ENCODE measurements around the gene PLK3.

Gene PLK3

DNA sequence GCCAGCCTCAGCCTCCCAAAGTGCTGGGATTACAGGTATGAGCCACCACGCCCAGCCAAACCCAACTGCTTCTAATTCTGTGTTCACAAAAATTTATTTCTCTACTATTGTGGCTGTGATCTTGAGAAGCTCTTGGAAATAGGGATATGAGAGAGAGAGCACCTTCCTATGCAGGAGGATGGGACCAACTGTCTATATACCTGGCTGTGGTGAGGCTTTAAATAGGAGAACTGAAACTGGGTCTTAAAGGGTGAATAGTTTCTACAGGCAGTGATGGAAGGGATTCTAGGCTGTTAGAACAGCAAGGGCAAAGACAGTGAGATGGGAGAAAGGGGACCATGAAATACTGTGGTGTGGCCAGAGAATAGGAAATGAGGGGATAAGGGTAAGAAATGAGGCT, 51.1 kb downstream of the PLK3 start:
- Histone ChIP-seq H3K4me3 (ENCODE audit: insufficient read depth, low read length, poor library complexity, severe bottlenecking) (no peak overlapping the region), H3K27ac (ENCODE audit: low read depth, low read length) (no peak overlapping the region), H3K79me2 (ENCODE audit: insufficient read depth, low read length) (no peaks in the 10 kb centered on the region), H3K9me2 (replicated peaks; ENCODE audit: insufficient read depth, low read length) (no peaks in the 10 kb centered on the region), H4K20me1 (ENCODE audit: low read depth, low read length) (no peaks in the 10 kb centered on the region), H3K36me3 (ENCODE audit: low read length) (no peaks in the 10 kb centered on the region), H3K9me3 (ENCODE audit: insufficient read depth, low read length) (no peaks in the 10 kb centered on the region), H3K4me2 (ENCODE audit: low read depth, low read length, poor library complexity, severe bottlenecking) (no peak overlapping the region), H3K27me3 (ENCODE audit: low read length) (no peaks in the 10 kb centered on the region), H3K9ac (ENCODE audit: low read length) (no peak overlapping the region), H2AFZ (ENCODE audit: low read depth, low read length, severe bottlenecking) (no peak overlapping the region), H3F3A (ENCODE audit: insufficient read depth) (no peaks in the 10 kb centered on the region)
- TF ChIP-seq, protein P1, sequence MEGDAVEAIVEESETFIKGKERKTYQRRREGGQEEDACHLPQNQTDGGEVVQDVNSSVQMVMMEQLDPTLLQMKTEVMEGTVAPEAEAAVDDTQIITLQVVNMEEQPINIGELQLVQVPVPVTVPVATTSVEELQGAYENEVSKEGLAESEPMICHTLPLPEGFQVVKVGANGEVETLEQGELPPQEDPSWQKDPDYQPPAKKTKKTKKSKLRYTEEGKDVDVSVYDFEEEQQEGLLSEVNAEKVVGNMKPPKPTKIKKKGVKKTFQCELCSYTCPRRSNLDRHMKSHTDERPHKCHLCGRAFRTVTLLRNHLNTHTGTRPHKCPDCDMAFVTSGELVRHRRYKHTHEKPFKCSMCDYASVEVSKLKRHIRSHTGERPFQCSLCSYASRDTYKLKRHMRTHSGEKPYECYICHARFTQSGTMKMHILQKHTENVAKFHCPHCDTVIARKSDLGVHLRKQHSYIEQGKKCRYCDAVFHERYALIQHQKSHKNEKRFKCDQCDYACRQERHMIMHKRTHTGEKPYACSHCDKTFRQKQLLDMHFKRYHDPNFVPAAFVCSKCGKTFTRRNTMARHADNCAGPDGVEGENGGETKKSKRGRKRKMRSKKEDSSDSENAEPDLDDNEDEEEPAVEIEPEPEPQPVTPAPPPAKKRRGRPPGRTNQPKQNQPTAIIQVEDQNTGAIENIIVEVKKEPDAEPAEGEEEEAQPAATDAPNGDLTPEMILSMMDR (IDR thresholded peaks at IDR 0.05; ENCODE audit: insufficient read depth, low read length, poor library complexity, severe bottlenecking): no peak
- no peak for TF ChIP-seq EZH2phosphoT487 (conservative IDR thresholded peaks at IDR 0.05; ENCODE audit: low read length)

- Histone ChIP-seq H3K79me2 (ENCODE audit: insufficient read depth, low read length) (no peaks in the 10 kb centered on the region), H3F3A (ENCODE audit: insufficient read depth) (no peaks in the 10 kb centered on the region), H2AFZ (ENCODE audit: low read depth, low read length, severe bottlenecking) (no peak overlapping the region), H3K9me2 (replicated peaks; ENCODE audit: insufficient read depth, low read length) (no peaks in the 10 kb centered on the region), H3K36me3 (ENCODE audit: low read length) (no peaks in the 10 kb centered on the region), H3K27ac (ENCODE audit: low read depth, low read length) (no peak overlapping the region), H3K4me3 (ENCODE audit: insufficient read depth, low read length, poor library complexity, severe bottlenecking) (no peak overlapping the region), H4K20me1 (ENCODE audit: low read depth, low read length) (no peaks in the 10 kb centered on the region), H3K9ac (ENCODE audit: low read length) (no peak overlapping the region), H3K9me3 (ENCODE audit: insufficient read depth, low read length) (no peaks in the 10 kb centered on the region), H3K27me3 (ENCODE audit: low read length) (no peaks in the 10 kb centered on the region), H3K4me2 (ENCODE audit: low read depth, low read length, poor library complexity, severe bottlenecking) (no peak overlapping the region)
- TF ChIP-seq EZH2phosphoT487 (conservative IDR thresholded peaks at IDR 0.05; ENCODE audit: low read length): no peak
- TF ChIP-seq, protein P1 (IDR thresholded peaks at IDR 0.05; ENCODE audit: insufficient read depth, low read length, poor library complexity, severe bottlenecking): no peak
Measured at GRCh38 chr1:44853201-44853600, 53.0 kb downstream of the PLK3 start.

DNA sequence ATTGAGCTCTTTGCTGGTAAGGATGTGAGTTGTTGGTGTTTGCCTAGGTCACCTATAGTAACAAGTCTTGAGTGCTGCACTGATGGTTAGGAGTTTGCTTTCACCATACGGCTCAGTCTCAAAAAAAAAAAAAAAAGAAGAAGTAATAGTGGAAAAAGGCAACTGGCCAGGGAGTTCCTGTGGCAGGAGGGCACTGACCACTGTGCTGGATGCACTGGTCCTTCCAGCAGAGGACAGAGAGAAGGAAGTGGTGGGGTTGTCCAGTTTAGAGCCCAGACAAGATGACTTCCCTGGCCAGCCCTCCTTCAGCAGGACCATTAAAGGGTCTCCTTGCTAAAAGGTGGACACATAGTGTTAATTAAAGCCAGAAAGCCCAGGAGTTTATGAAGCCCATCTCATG, 54.8 kb downstream of the PLK3 start:
- H3K4me2 ChIP-seq (ENCODE audit: low read depth, low read length, poor library complexity, severe bottlenecking): no peak overlapping the region
- no peaks in the 10 kb centered on the region for H3K79me2 ChIP-seq (ENCODE audit: insufficient read depth, low read length)
- H3K27ac ChIP-seq (ENCODE audit: low read depth, low read length): no peak overlapping the region
- H3F3A ChIP-seq (ENCODE audit: insufficient read depth): no peaks in the 10 kb centered on the region
- no peaks in the 10 kb centered on the region for H3K27me3 ChIP-seq (ENCODE audit: low read length)
- TF ChIP-seq, protein P1 (IDR thresholded peaks at IDR 0.05; ENCODE audit: insufficient read depth, low read length, poor library complexity, severe bottlenecking): no peak
- no peak for TF ChIP-seq EZH2phosphoT487 (conservative IDR thresholded peaks at IDR 0.05; ENCODE audit: low read length)
- no peak overlapping the region for H2AFZ ChIP-seq (ENCODE audit: low read depth, low read length, severe bottlenecking)
- no peaks in the 10 kb centered on the region for H3K9me2 ChIP-seq (replicated peaks; ENCODE audit: insufficient read depth, low read length)
- H4K20me1 ChIP-seq (ENCODE audit: low read depth, low read length): no peaks in the 10 kb centered on the region
- no peak overlapping the region for H3K4me3 ChIP-seq (ENCODE audit: insufficient read depth, low read length, poor library complexity, severe bottlenecking)
- H3K36me3 ChIP-seq (ENCODE audit: low read length): no peaks in the 10 kb centered on the region
- no peaks in the 10 kb centered on the region for H3K9me3 ChIP-seq (ENCODE audit: insufficient read depth, low read length)
- H3K9ac ChIP-seq (ENCODE audit: low read length): no peak overlapping the region

All from SU-DHL-6 (cell line).